NB4 (cell line): Measurements from ENCODE around the gene MED28.

Experiments
- CTCF ChIP-seq: IDR thresholded peaks from one replicate; pipeline ENCODE4 v1.5.1; 2012; ENCODE audit warnings: low read depth, low read length
- POLR2A ChIP-seq: IDR thresholded peaks from 2 replicates; pipeline ENCODE4 v1.6.1; 2011; ENCODE audit warnings: mild to moderate bottlenecking; ENCODE audit not compliant: insufficient read length; ENCODE audit errors: extremely low read depth

DNA sequence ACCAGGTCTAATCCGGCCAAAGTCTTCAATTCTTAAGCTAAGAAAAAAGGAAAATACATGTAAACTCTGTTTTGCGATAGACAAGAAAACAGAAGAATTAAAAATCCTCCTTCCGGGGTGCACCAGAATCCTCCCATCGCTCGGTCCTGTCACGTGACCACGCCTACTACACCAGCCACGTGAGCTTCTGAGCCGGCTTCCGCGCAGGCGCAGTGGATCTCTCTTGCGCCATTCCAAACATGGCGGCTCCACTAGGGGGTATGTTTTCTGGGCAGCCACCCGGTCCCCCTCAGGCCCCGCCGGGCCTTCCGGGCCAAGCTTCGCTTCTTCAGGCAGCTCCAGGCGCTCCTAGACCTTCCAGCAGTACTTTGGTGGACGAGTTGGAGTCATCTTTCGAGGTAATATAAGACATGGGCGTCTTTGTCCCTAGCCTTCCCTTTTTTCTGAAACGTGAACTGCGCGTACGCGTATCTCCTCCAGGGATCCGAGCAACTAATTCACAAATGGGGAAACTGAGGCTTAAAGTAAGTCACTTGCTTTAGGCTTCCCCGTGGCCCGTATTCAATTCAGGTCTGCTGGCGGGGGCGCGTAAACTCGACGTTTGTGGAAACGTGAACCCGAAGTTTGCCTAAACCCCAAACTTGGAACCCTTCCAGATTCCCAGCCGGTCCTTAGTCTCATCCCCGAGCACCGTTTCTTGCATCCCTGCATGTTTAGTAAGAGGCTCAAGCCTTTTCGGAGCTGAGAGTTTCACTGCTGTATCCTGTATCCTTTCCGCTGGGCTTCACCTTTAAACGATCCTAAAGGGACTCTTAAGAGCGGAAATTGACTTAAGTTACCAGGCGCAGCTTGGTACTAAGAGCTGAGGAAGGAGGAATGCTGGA, at the start of gene MED28:
- no peak for TF ChIP-seq CTCF
- TF ChIP-seq POLR2A = peak; percentile 97
